GM19452 (cell line): Measurements from ENCODE around the gene RHOBTB3.
A peak's percentile ranks its signal among the peaks of the same experiment; 100 is the strongest.

Experiments
- ATAC-seq: cut with Tn5 transposase; IDR thresholded peaks from one replicate; pipeline ENCODE4 v1.9.1; 2021; ENCODE audit not compliant: unreplicated experiment

The RHOBTB3 gene

GRCh38 chr5:95762652-95763041 lies 31.5 kb downstream of the RHOBTB3 start:
- no peak for ATAC-seq

- no peak for ATAC-seq
Observed at GRCh38 chr5:95763941-95764340, 32.8 kb downstream of the RHOBTB3 start.

GRCh38 chr5:95768731-95769130 lies 37.6 kb downstream of the RHOBTB3 start:
- no peak for ATAC-seq

GRCh38 chr5:95770830-95771708 lies 39.9 kb downstream of the RHOBTB3 start:
- ATAC-seq, result no peak

GRCh38 chr5:95771892-95772291 lies 40.8 kb downstream of the RHOBTB3 start:
- no peak for ATAC-seq

- no peak for ATAC-seq
Observed at GRCh38 chr5:95773335-95774059, 42.4 kb downstream of the RHOBTB3 start.

GRCh38 chr5:95777441-95777840 lies 46.3 kb downstream of the RHOBTB3 start:
- no peak for ATAC-seq

- no peak for ATAC-seq
Observed at GRCh38 chr5:95778713-95779436, 47.7 kb downstream of the RHOBTB3 start.

GRCh38 chr5:95779611-95780010 lies 48.5 kb downstream of the RHOBTB3 start:
- ATAC-seq, result no peak

GRCh38 chr5:95780597-95780996 lies 49.5 kb downstream of the RHOBTB3 start:
- ATAC-seq, result no peak

- ATAC-seq, result peak; percentile 93
Observed at GRCh38 chr5:95781101-95781583, 50.0 kb downstream of the RHOBTB3 start.

GRCh38 chr5:95782181-95782580 lies 51.0 kb downstream of the RHOBTB3 start:
- ATAC-seq, result no peak

GRCh38 chr5:95783661-95784060 lies 52.5 kb downstream of the RHOBTB3 start:
- ATAC-seq, result no peak

- ATAC-seq, result no peak
Observed at GRCh38 chr5:95784514-95785302, 53.6 kb downstream of the RHOBTB3 start.

- ATAC-seq, result no peak
Observed at GRCh38 chr5:95786821-95787418, 55.8 kb downstream of the RHOBTB3 start.

GRCh38 chr5:95788493-95788892 lies 57.4 kb downstream of the RHOBTB3 start:
- ATAC-seq, result no peak

GRCh38 chr5:95791751-95792150 lies 60.6 kb downstream of the RHOBTB3 start:
- no peak for ATAC-seq

GRCh38 chr5:95794070-95794516 lies 63.0 kb downstream of the RHOBTB3 start:
- ATAC-seq, result no peak

GRCh38 chr5:95797301-95797700 lies 66.2 kb downstream of the RHOBTB3 start:
- no peak for ATAC-seq

GRCh38 chr5:95798048-95798447 lies 66.9 kb downstream of the RHOBTB3 start:
- ATAC-seq, result no peak
